PC-3 (cell line): ENCODE data around the gene KCNJ3. TPM values are rescaled to one million over a fixed set of nuclear protein-coding genes. Genes with fewer than 3 reads are reported as not detected.

Source experiments
- ATAC-seq: fragments of 200-7000 bp; cut with Tn5 transposase; 2 replicates; pipeline ENCODE4 v1.9.1; 2020; ENCODE audit warnings: mild to moderate bottlenecking, moderate library complexity
- BruUV-seq: library from RNA; stranded (reverse); fragments of 400-500 nt; replicated peaks from 2 replicates; lab custom pipeline; 2021; lab: Mats Ljungman, UMichigan
- CTCF ChIA-PET: fragments of 300-600 bp; sonication (Branson Sonifier 250); formaldehyde crosslinking; loops from one replicate; lab custom pipeline; 2022; ENCODE audit warnings: antibody characterized with exemption; lab: Charles Lee
- POLR2A ChIA-PET: fragments of 300-600 bp; sonication (Branson Sonifier 250); formaldehyde crosslinking; loops from one replicate; lab custom pipeline; 2022; ENCODE audit warnings: antibody characterized with exemption; ENCODE audit not compliant: unreplicated experiment; lab: Charles Lee
- DNase-seq: peaks from one replicate; pipeline ENCODE4 v3.0.0-alpha.2; 2015
- H2AFZ ChIP-seq: fragments of 300-600 bp; sonication (generic); 2 replicates; pipeline ENCODE4 v1.6.0; 2016; ENCODE audit warnings: antibody characterized with exemption, low read length
- H3F3A ChIP-seq: fragments of 300-600 bp; sonication (generic); one replicate; pipeline ENCODE4 v1.6.0; 2017; ENCODE audit warnings: antibody characterized with exemption, low read length, control low read depth, mild to moderate bottlenecking; ENCODE audit not compliant: unreplicated experiment
- H3K27ac ChIP-seq: fragments of 300-600 bp; sonication (generic); 2 replicates; pipeline ENCODE4 v1.5.1; 2016; ENCODE audit warnings: mild to moderate bottlenecking, low read length
- H3K27me3 ChIP-seq: fragments of 300-600 bp; sonication (generic); 2 replicates; pipeline ENCODE4 v1.6.1; 2016; ENCODE audit warnings: low read length, mixed read lengths
- H3K36me3 ChIP-seq: fragments of 300-600 bp; sonication (generic); 2 replicates; pipeline ENCODE4 v1.6.1; 2016; ENCODE audit warnings: low read depth, mixed run types, low read length, mixed read lengths
- H3K4me1 ChIP-seq: fragments of 300-600 bp; sonication (generic); 2 replicates; pipeline ENCODE4 v1.5.1; 2016; ENCODE audit warnings: low read length; ENCODE audit not compliant: insufficient read depth
- H3K4me2 ChIP-seq: fragments of 300-600 bp; sonication (generic); 2 replicates; pipeline ENCODE4 v1.6.0; 2016; ENCODE audit warnings: low read length
- H3K4me3 ChIP-seq: fragments of 300-600 bp; sonication (generic); 2 replicates; pipeline ENCODE4 v1.5.1; 2016; ENCODE audit warnings: mild to moderate bottlenecking, low read length, mixed read lengths
- H3K79me2 ChIP-seq: fragments of 300-600 bp; sonication (generic); 2 replicates; pipeline ENCODE4 v1.6.1; 2017; ENCODE audit warnings: low read length, mixed read lengths
- H3K9ac ChIP-seq: fragments of 300-600 bp; sonication (generic); 2 replicates; pipeline ENCODE4 v1.6.0; 2016; ENCODE audit warnings: mild to moderate bottlenecking, low read length
- H3K9me2 ChIP-seq: fragments of 300-600 bp; sonication (generic); replicated peaks from 2 replicates; pipeline ENCODE4 v1.6.1; 2016; ENCODE audit warnings: mixed run types, low read length, mixed read lengths
- H3K9me3 ChIP-seq: fragments of 300-600 bp; sonication (generic); 2 replicates; pipeline ENCODE4 v1.6.1; 2016; ENCODE audit warnings: low read length, mixed read lengths
- H4K20me1 ChIP-seq: fragments of 300-600 bp; sonication (generic); 2 replicates; pipeline ENCODE4 v1.6.1; 2016; ENCODE audit warnings: low read length, mixed read lengths
- EZH2 ChIP-seq: fragments of 300-600 bp; sonication (generic); IDR thresholded peaks from one replicate; pipeline ENCODE4 v1.6.1; 2017; ENCODE audit warnings: antibody characterized with exemption, mild to moderate bottlenecking, low read length; ENCODE audit not compliant: unreplicated experiment
- EZH2phosphoT487 ChIP-seq: fragments of 300-600 bp; sonication (generic); IDR thresholded peaks from 2 replicates; pipeline ENCODE4 v1.6.1; 2018; ENCODE audit warnings: mild to moderate bottlenecking, antibody characterized with exemption, low read length, borderline replicate concordance
- intact Hi-C: fragments of 100-400 bp; cut with micrococcal nuclease; formaldehyde crosslinking; loops from 2 replicates; pipeline ENCODE4 v1.9.0; 2023
- total RNA-seq: library from RNA; depleted of rRNA; stranded (reverse); fragments of >200 nt; gene quantifications from 2 replicates; pipeline ENCODE4 v1.2.3, GENCODE V29; 2014
- TF ChIP-seq, protein P1 (sequence below): fragments of 300-600 bp; sonication (generic); conservative IDR thresholded peaks from 2 replicates; pipeline ENCODE4 v1.5.1; 2017; ENCODE audit warnings: antibody characterized with exemption, low read depth, mild to moderate bottlenecking, low read length

Gene KCNJ3
- total RNA-seq, 1 experiment from 2014 or later, result not detected

- Histone ChIP-seq H3K27ac (no peak overlapping the region), H3K9ac (no peak overlapping the region), H3K4me3 (no peak overlapping the region), H3F3A (no peaks in the 10 kb centered on the region), H3K9me3 (no peaks in the 10 kb centered on the region), H3K27me3 (no peaks in the 10 kb centered on the region), H4K20me1 (no peaks in the 10 kb centered on the region), H2AFZ (no peak overlapping the region), H3K4me2 (no peak overlapping the region), H3K36me3 (no peaks in the 10 kb centered on the region), H3K4me1 (no peaks in the 10 kb centered on the region), H3K9me2 (no peaks in the 10 kb centered on the region), H3K79me2 (no peaks in the 10 kb centered on the region)
- DNase-seq (no peak), ATAC-seq (no peak)
- TF ChIP-seq, protein P1, sequence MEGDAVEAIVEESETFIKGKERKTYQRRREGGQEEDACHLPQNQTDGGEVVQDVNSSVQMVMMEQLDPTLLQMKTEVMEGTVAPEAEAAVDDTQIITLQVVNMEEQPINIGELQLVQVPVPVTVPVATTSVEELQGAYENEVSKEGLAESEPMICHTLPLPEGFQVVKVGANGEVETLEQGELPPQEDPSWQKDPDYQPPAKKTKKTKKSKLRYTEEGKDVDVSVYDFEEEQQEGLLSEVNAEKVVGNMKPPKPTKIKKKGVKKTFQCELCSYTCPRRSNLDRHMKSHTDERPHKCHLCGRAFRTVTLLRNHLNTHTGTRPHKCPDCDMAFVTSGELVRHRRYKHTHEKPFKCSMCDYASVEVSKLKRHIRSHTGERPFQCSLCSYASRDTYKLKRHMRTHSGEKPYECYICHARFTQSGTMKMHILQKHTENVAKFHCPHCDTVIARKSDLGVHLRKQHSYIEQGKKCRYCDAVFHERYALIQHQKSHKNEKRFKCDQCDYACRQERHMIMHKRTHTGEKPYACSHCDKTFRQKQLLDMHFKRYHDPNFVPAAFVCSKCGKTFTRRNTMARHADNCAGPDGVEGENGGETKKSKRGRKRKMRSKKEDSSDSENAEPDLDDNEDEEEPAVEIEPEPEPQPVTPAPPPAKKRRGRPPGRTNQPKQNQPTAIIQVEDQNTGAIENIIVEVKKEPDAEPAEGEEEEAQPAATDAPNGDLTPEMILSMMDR, result no peak
- no peak for TF ChIP-seq EZH2phosphoT487
- no peak for TF ChIP-seq EZH2
- POLR2A ChIA-PET, result no interaction called here
- intact Hi-C loops, result no loop called here
- CTCF ChIA-PET, result no interaction called here
- no TSS peak for BruUV-seq
These were observed 97.2 kb downstream of the KCNJ3 start for GRCh38 chr2:154795651-154796050.

DNA sequence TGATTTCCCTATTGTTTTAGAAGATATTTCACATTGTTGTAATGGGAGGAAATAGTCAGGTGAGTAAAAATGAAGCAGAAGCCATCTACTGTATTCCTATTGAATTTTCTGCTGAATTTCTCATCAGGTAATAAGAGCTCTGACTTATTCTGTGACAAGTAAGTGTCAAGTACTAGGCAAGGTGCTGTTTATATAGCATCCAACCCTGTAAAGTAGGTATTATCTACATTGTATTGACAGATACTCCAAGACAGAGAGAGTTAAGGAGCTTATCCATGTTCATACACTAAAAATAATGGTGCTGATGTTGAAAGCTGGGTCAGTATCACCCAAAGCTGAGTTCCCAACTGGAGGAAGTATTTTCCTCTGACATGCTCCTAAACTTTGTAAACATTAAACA lies 106.0 kb downstream of the KCNJ3 start:
- BruUV-seq, result no TSS peak
- Histone ChIP-seq H3K9me3 (no peaks in the 10 kb centered on the region), H3F3A (no peaks in the 10 kb centered on the region), H3K9ac (no peak overlapping the region), H4K20me1 (no peaks in the 10 kb centered on the region), H3K4me2 (no peak overlapping the region), H3K4me1 (no peaks in the 10 kb centered on the region), H3K36me3 (no peaks in the 10 kb centered on the region), H2AFZ (no peak overlapping the region), H3K27ac (no peak overlapping the region), H3K4me3 (no peak overlapping the region), H3K27me3 (no peaks in the 10 kb centered on the region), H3K79me2 (no peaks in the 10 kb centered on the region), H3K9me2 (no peaks in the 10 kb centered on the region)
- TF ChIP-seq EZH2 (no peak), EZH2phosphoT487 (no peak)
- TF ChIP-seq, protein P1, result no peak
- intact Hi-C loops, result no loop called here
- ATAC-seq, result no peak
- ChIA-PET POLR2A (no interaction called here), CTCF (no interaction called here)
- DNase-seq, result no peak

DNA sequence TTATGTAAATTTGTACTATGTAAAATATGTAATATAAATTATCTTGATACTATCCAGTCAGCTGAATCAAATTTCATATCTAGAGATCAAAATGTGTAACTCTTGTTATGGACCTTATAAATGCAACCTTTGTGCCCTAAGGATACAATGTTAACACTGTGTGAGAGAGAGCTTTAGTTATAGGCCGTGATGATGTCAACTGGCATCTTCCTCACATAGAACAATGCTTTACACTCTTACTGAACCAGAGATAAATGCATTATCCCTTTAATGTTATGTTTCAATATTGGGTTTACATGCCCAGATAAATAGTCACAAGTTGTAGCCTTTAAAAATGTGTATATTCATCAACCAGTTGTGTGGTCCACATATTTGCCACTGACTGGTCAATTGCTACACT lies 115.1 kb downstream of the KCNJ3 start:
- no peak for TF ChIP-seq EZH2phosphoT487
- TF ChIP-seq EZH2, result no peak
- TF ChIP-seq, protein P1, result no peak
- Histone ChIP-seq H2AFZ (no peak overlapping the region), H3K27me3 (no peaks in the 10 kb centered on the region), H3K4me3 (no peak overlapping the region), H3K79me2 (no peaks in the 10 kb centered on the region), H3K4me1 (no peaks in the 10 kb centered on the region), H3F3A (no peaks in the 10 kb centered on the region), H3K27ac (no peak overlapping the region), H3K9ac (no peak overlapping the region), H3K4me2 (no peak overlapping the region), H4K20me1 (no peaks in the 10 kb centered on the region), H3K9me2 (no peaks in the 10 kb centered on the region), H3K36me3 (no peaks in the 10 kb centered on the region), H3K9me3 (no peaks in the 10 kb centered on the region)
- no peak for DNase-seq
- no TSS peak for BruUV-seq
- ChIA-PET CTCF (no interaction called here), POLR2A (no interaction called here)
- no peak for ATAC-seq
- intact Hi-C loops, result no loop called here
